MCF 10A (cell line): ENCODE measurements around the gene OSCAR. TPM values are rescaled to one million over a fixed set of nuclear protein-coding genes. Genes with fewer than 3 reads are reported as not detected.

Experiments used
- BruUV-seq: library from RNA; stranded (reverse); fragments of 400-500 nt; replicated peaks from 2 replicates; lab custom pipeline; 2021; lab: Mats Ljungman, UMichigan
- CTCF ChIA-PET: fragments of 300-600 bp; sonication (Branson Sonifier 250); formaldehyde crosslinking; extraction: SDS; loops from one replicate; lab custom pipeline; 2021; ENCODE audit warnings: antibody characterized with exemption, inconsistent platforms; lab: Yijun Ruan, JAX
- POLR2A ChIA-PET: fragments of 300-600, 350-650 bp; sonication (Branson Sonifier 250); formaldehyde crosslinking; extraction: SDS; loops from one replicate; lab custom pipeline; 2020; ENCODE audit warnings: antibody characterized with exemption, inconsistent platforms; lab: Yijun Ruan, JAX
- DNase-seq: peaks from one replicate; pipeline ENCODE4 v3.0.0-alpha.2; 2018; ENCODE audit not compliant: unreplicated experiment
- H3K27ac Mint-ChIP-seq: one replicate; pipeline ENCODE4 v1.8.0; 2022; ENCODE audit warnings: mild to moderate bottlenecking, low read depth, mixed read lengths; ENCODE audit not compliant: unreplicated experiment
- H3K27me3 Mint-ChIP-seq: one replicate; pipeline ENCODE4 v1.8.0; 2022; ENCODE audit warnings: mixed read lengths; ENCODE audit not compliant: insufficient read depth, unreplicated experiment
- H3K36me3 Mint-ChIP-seq: one replicate; pipeline ENCODE4 v1.8.0; 2022; ENCODE audit warnings: mild to moderate bottlenecking, moderate library complexity, mixed read lengths; ENCODE audit not compliant: insufficient read depth, unreplicated experiment
- H3K4me1 Mint-ChIP-seq: one replicate; pipeline ENCODE4 v1.8.0; 2022; ENCODE audit warnings: mixed read lengths; ENCODE audit not compliant: insufficient read depth, unreplicated experiment
- H3K4me3 Mint-ChIP-seq: one replicate; pipeline ENCODE4 v1.8.0; 2022; ENCODE audit warnings: mild to moderate bottlenecking, moderate library complexity, mixed read lengths; ENCODE audit not compliant: unreplicated experiment
- H3K9me3 Mint-ChIP-seq: one replicate; pipeline ENCODE4 v1.8.0; 2022; ENCODE audit warnings: mixed read lengths; ENCODE audit not compliant: unreplicated experiment
- intact Hi-C: fragments of 100-400 bp; cut with micrococcal nuclease; formaldehyde crosslinking; loops from 2 replicates; pipeline ENCODE4 v1.14.1; 2022
- total RNA-seq: library from RNA; stranded (reverse); gene quantifications from 2 replicates; pipeline ENCODE4 v1.2.3, GENCODE V29; 2022
- TF ChIP-seq, protein P1 (sequence below): fragments of 200-600 bp; IDR thresholded peaks from one replicate; pipeline ENCODE4 v1.8.0; 2022; ENCODE audit warnings: antibody characterized with exemption, mild to moderate bottlenecking; ENCODE audit not compliant: unreplicated experiment

Gene OSCAR
- total RNA-seq, 1 experiment from 2014 or later = 2.9 TPM

DNA sequence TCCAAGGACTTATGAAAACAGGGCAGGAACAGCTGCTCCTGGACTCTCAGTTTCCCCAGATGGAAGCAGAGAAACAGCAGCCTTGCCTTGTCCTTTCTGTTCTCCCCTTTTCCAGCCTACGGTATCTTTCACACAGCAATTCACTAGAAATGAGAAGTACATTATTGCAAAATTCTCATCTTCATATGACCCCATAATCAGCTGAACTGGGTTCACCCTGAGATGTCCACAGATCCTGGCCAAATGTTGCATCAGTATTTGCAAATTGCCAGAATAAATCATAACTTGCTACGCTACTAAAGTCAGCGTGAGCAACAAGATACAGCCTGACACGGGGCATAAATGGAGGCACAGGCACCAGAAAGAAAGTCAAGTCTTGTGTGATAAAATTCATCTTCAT, 53.0 kb downstream of the OSCAR start:
- no peaks in the 10 kb centered on the region for H3K36me3 Mint-ChIP-seq
- intact Hi-C loops = no loop called here
- no peaks in the 10 kb centered on the region for H3K4me1 Mint-ChIP-seq
- ChIA-PET POLR2A (no interaction called here), CTCF (interaction anchor here (1.8 kb wide), 1 partner anchor 255 kb away, joined by 8 read pairs; no protein-coding TSS in a partner anchor)
- peaks cover 40% of the 10 kb centered on the region for H3K27me3 Mint-ChIP-seq
- DNase-seq = no peak
- TF ChIP-seq, protein P1, sequence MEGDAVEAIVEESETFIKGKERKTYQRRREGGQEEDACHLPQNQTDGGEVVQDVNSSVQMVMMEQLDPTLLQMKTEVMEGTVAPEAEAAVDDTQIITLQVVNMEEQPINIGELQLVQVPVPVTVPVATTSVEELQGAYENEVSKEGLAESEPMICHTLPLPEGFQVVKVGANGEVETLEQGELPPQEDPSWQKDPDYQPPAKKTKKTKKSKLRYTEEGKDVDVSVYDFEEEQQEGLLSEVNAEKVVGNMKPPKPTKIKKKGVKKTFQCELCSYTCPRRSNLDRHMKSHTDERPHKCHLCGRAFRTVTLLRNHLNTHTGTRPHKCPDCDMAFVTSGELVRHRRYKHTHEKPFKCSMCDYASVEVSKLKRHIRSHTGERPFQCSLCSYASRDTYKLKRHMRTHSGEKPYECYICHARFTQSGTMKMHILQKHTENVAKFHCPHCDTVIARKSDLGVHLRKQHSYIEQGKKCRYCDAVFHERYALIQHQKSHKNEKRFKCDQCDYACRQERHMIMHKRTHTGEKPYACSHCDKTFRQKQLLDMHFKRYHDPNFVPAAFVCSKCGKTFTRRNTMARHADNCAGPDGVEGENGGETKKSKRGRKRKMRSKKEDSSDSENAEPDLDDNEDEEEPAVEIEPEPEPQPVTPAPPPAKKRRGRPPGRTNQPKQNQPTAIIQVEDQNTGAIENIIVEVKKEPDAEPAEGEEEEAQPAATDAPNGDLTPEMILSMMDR = no peak
- H3K9me3 Mint-ChIP-seq = no peaks in the 10 kb centered on the region
- no peak overlapping the region for H3K4me3 Mint-ChIP-seq
- BruUV-seq = no TSS peak
- no peak overlapping the region for H3K27ac Mint-ChIP-seq

DNA sequence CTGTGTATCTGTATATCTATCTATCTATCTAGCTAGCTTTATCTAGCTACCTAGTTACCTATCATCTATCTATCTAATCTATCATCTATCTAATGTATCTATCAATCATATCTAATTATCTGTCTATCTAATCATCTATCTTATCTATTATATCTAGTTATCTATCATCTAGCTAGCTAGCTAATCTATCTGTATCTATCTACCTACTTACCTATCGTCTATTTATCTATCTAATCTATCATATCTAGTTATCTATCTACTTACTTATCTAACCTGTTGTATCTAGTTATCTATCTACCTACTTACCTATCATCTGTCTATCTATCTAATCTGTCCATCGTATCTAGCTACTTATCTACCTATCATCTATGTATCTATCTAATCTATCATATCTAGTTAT, 54.8 kb downstream of the OSCAR start:
- TF ChIP-seq, protein P1 = no peak
- no peaks in the 10 kb centered on the region for H3K9me3 Mint-ChIP-seq
- no peak overlapping the region for H3K27ac Mint-ChIP-seq
- intact Hi-C loops = no loop called here
- ChIA-PET POLR2A (no interaction called here), CTCF (interaction anchor here (0.6 to 1.8 kb wide), 3 partner anchors 10 to 253 kb away, joined by 3 to 8 read pairs (median 5); no protein-coding TSS in a partner anchor)
- H3K36me3 Mint-ChIP-seq = no peaks in the 10 kb centered on the region
- H3K4me3 Mint-ChIP-seq = no peak overlapping the region
- H3K27me3 Mint-ChIP-seq = peaks cover 40% of the 10 kb centered on the region
- no peaks in the 10 kb centered on the region for H3K4me1 Mint-ChIP-seq
- no peak for DNase-seq
- no TSS peak for BruUV-seq

Other genes with a start within 250 kb of the OSCAR start
- 39.0 and 43.3 TPM in 2 replicates for gene MYADM, start 232.9 kb downstream of the OSCAR start, total RNA-seq
- not detected in 2 replicates for gene PRKCG, start 218.6 kb downstream of the OSCAR start, total RNA-seq
- not detected in 2 replicates for gene CACNG7, start 191.5 kb downstream of the OSCAR start, total RNA-seq
- gene CACNG8, start 137.9 kb downstream of the OSCAR start, total RNA-seq = 0.16 TPM in 1 of 2 replicates, not detected in the other
- not detected in 2 replicates for gene CACNG6, start 109.2 kb downstream of the OSCAR start, total RNA-seq
- not detected in 2 replicates for gene VSTM1, start 36.9 kb downstream of the OSCAR start, total RNA-seq
- gene TARM1, start 19.4 kb downstream of the OSCAR start, total RNA-seq = not detected in 2 replicates
- 111 and 128 TPM in 2 replicates for gene NDUFA3, start 2.1 kb upstream of the OSCAR start, total RNA-seq
- gene TFPT, start 14.9 kb upstream of the OSCAR start, total RNA-seq = 15.6 and 22.8 TPM in 2 replicates
- gene PRPF31, start 15.0 kb upstream of the OSCAR start, total RNA-seq = 52.8 and 59.7 TPM in 2 replicates
- gene CNOT3, start 37.0 kb upstream of the OSCAR start, total RNA-seq = 63.2 and 80.5 TPM in 2 replicates
- gene LENG1, start 58.9 kb upstream of the OSCAR start, total RNA-seq = 6.1 and 8.2 TPM in 2 replicates
- 3.7 and 6.1 TPM in 2 replicates for gene TMC4, start 72.4 kb upstream of the OSCAR start, total RNA-seq
- 43.8 and 49.5 TPM in 2 replicates for gene MBOAT7, start 88.8 kb upstream of the OSCAR start, total RNA-seq
- 28.0 and 40.1 TPM in 2 replicates for gene TSEN34, start 90.5 kb upstream of the OSCAR start, total RNA-seq
- 1,356 and 1,735 TPM in 2 replicates for gene RPS9, start 100.1 kb upstream of the OSCAR start, total RNA-seq
- not detected in 2 replicates for gene LILRB3, start 122.2 kb upstream of the OSCAR start, total RNA-seq
- gene LILRA6, start 142.0 kb upstream of the OSCAR start, total RNA-seq = not detected in 2 replicates
- not detected in 2 replicates for gene LILRB5, start 156.5 kb upstream of the OSCAR start, total RNA-seq
- not detected in 2 replicates for gene LILRB2, start 180.3 kb upstream of the OSCAR start, total RNA-seq
- gene LILRA5, start 212.4 kb upstream of the OSCAR start, total RNA-seq = not detected in 2 replicates
- gene LILRA4, start 238.4 kb upstream of the OSCAR start, total RNA-seq = not detected in 2 replicates